GM18873 (cell line): ENCODE results near the gene OR4D11.
"Not testable (repeated sequence)": the region's sequence is repeated elsewhere in the genome, so short reads cannot be mapped to it uniquely, and the experiment has no call there.

Experiments used
- ATAC-seq: cut with Tn5 transposase; IDR thresholded peaks from one replicate; pipeline ENCODE4 v1.9.1; 2021; ENCODE audit warnings: mild to moderate bottlenecking, moderate library complexity, moderate number of reproducible peaks; ENCODE audit not compliant: unreplicated experiment, low FRiP score

OR4D11 gene

GRCh38 chr11:59547605-59548308, 44.4 kb downstream of the OR4D11 start:
- ATAC-seq = not testable (repeated sequence)

GRCh38 chr11:59548309-59548656, 44.9 kb downstream of the OR4D11 start:
- no peak for ATAC-seq

GRCh38 chr11:59550368-59550841, 47.0 kb downstream of the OR4D11 start:
- ATAC-seq = peak; percentile 68

- no peak for ATAC-seq
Observed at GRCh38 chr11:59550842-59551658, 47.7 kb downstream of the OR4D11 start.

- ATAC-seq = no peak
Observed at GRCh38 chr11:59551659-59552521, 48.5 kb downstream of the OR4D11 start.

GRCh38 chr11:59552844-59553243, 49.5 kb downstream of the OR4D11 start:
- no peak for ATAC-seq

GRCh38 chr11:59553323-59553722, 49.9 kb downstream of the OR4D11 start:
- no peak for ATAC-seq
